BLaER1 treated with 17β-estradiol and CSF1 and Interleukin-3, amounts not matched to agents 10 nM and 100 nM (cell line): ENCODE measurements around the gene CCDC152.
"Not testable (repeated sequence)": the region's sequence is repeated elsewhere in the genome, so short reads cannot be mapped to it uniquely, and the experiment has no call there.

ENCODE experiments used
- H3K27ac ChIP-seq, 11 experiments: shearing (Covaris generic); formaldehyde crosslinking; 2 replicates each; pipeline ENCODE4 v1.8.1; 2022
- H3K27me3 ChIP-seq, 11 experiments: shearing (Covaris generic); formaldehyde crosslinking; 2 replicates each; pipeline ENCODE4 v1.8.1; 2022
- H3K36me3 ChIP-seq, 11 experiments: shearing (Covaris generic); formaldehyde crosslinking; 2 replicates each; pipeline ENCODE4 v1.8.1; 2022
- H3K4me1 ChIP-seq, 10 experiments: shearing (Covaris generic); formaldehyde crosslinking; 2 replicates each; pipeline ENCODE4 v1.8.1; 2022
- H3K4me2 ChIP-seq, 11 experiments: shearing (Covaris generic); formaldehyde crosslinking; 2 replicates each; pipeline ENCODE4 v1.8.1; 2022
- H3K4me3 ChIP-seq, 10 experiments: shearing (Covaris generic); formaldehyde crosslinking; 2 replicates each; pipeline ENCODE4 v1.8.1; 2022
- H3K9ac ChIP-seq, 11 experiments: shearing (Covaris generic); formaldehyde crosslinking; 2 replicates each; pipeline ENCODE4 v1.8.1; 2022
- H3K9me3 ChIP-seq, 11 experiments: shearing (Covaris generic); formaldehyde crosslinking; replicated peaks in 1 of 11; 2 replicates each; pipeline ENCODE4 v1.8.1; 2022
- H4K20me1 ChIP-seq, 11 experiments: shearing (Covaris generic); formaldehyde crosslinking; 2 replicates each; pipeline ENCODE4 v1.8.1; 2022
- Cebpa-rat ChIP-seq, 11 experiments: shearing (Covaris generic); IDR thresholded peaks; 2 replicates each; pipeline ENCODE4 v1.8.1; 2022

Gene CCDC152, protein sequence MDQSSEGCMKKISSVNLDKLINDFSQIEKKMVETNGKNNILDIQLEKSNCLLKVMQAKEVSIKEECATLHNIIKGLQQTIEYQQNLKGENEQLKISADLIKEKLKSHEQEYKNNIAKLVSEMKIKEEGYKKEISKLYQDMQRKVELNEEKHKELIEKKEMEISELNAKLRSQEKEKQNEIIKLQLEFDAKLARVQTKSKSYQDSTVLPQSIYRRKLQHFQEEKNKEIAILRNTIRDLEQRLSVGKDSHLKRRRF

DNA sequence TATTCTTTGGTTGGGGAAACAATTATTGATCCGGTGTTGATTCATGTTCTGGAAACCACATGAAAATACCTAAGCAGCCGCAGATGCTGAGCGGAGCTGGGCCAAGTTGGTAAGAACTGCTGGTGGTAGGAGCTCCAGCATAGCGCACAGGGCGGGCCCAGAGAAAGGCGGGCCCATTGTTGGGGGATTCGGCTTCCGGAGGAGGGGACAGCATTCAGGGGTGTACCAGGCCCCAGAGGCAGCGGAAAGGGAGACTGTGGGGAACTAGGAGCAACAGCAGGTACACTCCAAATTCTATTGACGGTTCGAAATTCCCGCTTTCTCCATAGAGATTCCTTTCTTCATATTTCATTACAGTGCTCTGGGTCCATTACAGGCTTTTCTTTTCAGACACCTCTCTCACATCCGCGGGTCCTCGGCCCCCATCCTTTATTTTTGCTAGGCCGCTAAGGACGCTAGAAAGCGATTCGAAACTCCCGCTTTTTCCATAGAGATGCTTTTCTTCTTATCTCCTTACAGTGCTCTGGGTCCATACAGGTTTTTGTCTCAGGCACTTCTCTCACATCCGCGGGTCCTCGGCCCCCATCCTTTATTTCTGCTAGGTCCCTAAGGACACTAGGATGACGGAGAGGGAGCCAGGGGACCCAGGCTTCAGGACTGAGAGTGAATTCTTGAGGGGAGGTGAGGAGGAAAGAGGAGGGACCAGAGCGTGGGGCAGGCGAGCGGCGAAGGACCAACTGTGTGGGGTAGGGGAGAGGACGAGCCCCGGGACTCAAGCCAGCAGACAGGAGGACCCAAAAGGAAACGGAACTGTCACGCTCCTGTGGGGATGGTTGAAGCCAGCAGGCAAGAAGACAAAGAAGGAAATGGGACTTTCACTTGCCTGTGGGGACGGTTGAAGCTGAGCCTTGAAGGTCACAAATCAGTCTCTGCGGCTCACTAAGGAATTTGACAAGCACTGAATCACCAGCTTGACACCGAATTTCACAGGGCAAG, at the start of gene CCDC152:
TSS of gene CCDC152 (plus strand) at position 213 of the 996 bp plus-strand sequence. CDS start 2,304 bp downstream, outside the sequence.
- Histone ChIP-seq H3K9ac (no peak within 1 kb of the TSS; a peak in 1 of 22 replicates), H3K4me1 (peaks cover 7 to 21% (median 10%) of the 10 kb centered on the region in 10 experiments), H3K27ac (peak within 1 kb of the TSS in 4 of 11 experiments; percentile 11 to 56 (median 32); a peak in 3 of 22 replicates), H4K20me1 (no peaks in the 10 kb centered on the region), H3K27me3 (no peaks in the 10 kb centered on the region), H3K9me3 (peaks cover 0 to 7% (median 0%) of the 10 kb centered on the region in 11 experiments; a peak in 6 of 22 replicates), H3K4me2 (peak within 1 kb of the TSS; percentile 36 to 73 (median 57)), H3K36me3 (no peaks in the 10 kb centered on the region), H3K4me3 (peak within 1 kb of the TSS in 3 of 10 experiments; percentile 13 to 30 (median 21); a peak in 2 of 20 replicates)
- no peak for TF ChIP-seq Cebpa-rat (IDR thresholded peaks at IDR 0.05)

DNA sequence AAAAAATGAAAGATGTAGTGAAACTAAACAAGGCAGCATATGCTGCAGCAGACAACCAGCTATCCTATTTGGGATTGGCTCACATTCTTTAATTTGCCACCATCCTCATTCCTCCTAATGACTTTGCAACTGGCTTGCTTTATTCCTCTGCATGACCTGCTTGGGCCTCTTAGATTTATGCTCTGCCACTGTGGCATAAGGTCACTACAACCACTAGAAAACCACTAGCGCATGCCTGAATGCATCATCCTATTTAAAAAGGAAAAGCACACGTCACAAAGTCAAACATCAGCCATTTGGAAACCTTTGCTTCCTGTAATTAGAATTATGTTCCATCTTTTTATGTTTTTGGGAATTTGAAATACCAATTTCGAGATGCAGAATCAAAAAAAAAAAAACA, 40.8 kb upstream of the CCDC152 start:
- H3K4me3 ChIP-seq, result peak overlapping the region in 1 of 10 experiments; percentile 20; a peak in 2 of 20 replicates
- peak overlapping the region; percentile 50 to 87 (median 71) for H3K4me2 ChIP-seq
- H3K9ac ChIP-seq, result peak overlapping the region in 1 of 11 experiments; percentile 4; a peak in 1 of 22 replicates
- H3K4me1 ChIP-seq, result peaks cover 38 to 56% (median 44%) of the 10 kb centered on the region in 10 experiments
- H3K36me3 ChIP-seq, result no peaks in the 10 kb centered on the region
- no peaks in the 10 kb centered on the region for H3K27me3 ChIP-seq
- H3K9me3 ChIP-seq, result peaks cover 0 to 6% (median 0%) of the 10 kb centered on the region in 11 experiments; a peak in 2 of 22 replicates
- peak overlapping the region in 1 of 11 experiments; percentile 27; a peak in 2 of 22 replicates for H3K27ac ChIP-seq
- H4K20me1 ChIP-seq, result no peaks in the 10 kb centered on the region
- TF ChIP-seq Cebpa-rat (IDR thresholded peaks at IDR 0.05), result no peak

DNA sequence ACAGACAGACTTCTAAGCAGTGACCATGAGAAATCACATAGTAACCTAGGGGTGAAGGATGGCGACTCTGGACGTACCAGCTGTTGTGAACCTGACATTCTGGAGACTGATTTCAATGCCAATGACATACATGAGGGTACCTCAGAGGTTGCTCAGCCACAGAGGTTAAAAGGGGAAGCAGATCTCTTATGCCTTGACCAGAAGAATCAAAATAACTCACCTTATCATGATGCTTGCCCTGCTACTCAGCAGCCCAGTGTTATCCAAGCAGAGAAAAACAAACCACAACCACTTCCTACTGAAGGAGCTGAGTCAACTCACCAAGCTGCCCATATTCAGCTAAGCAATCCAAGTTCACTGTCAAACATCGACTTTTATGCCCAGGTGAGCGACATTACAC, 38.0 kb upstream of the CCDC152 start:
- H3K36me3 ChIP-seq, result no peaks in the 10 kb centered on the region
- H3K9ac ChIP-seq, result peak overlapping the region in 2 of 11 experiments; percentile 0 to 17; a peak in 1 of 22 replicates
- no peaks in the 10 kb centered on the region for H3K27me3 ChIP-seq
- H3K9me3 ChIP-seq, result peaks cover 0 to 6% (median 0%) of the 10 kb centered on the region in 11 experiments; a peak in 2 of 22 replicates
- no peaks in the 10 kb centered on the region for H4K20me1 ChIP-seq
- no peak overlapping the region; a peak in 1 of 20 replicates for H3K4me3 ChIP-seq
- peaks cover 38 to 63% (median 56%) of the 10 kb centered on the region in 10 experiments for H3K4me1 ChIP-seq
- peak overlapping the region in 7 of 11 experiments; percentile 17 to 68 (median 41); a peak in 12 of 22 replicates for H3K27ac ChIP-seq
- TF ChIP-seq Cebpa-rat (IDR thresholded peaks at IDR 0.05), result no peak
- peak overlapping the region; percentile 60 to 86 (median 76) for H3K4me2 ChIP-seq

DNA sequence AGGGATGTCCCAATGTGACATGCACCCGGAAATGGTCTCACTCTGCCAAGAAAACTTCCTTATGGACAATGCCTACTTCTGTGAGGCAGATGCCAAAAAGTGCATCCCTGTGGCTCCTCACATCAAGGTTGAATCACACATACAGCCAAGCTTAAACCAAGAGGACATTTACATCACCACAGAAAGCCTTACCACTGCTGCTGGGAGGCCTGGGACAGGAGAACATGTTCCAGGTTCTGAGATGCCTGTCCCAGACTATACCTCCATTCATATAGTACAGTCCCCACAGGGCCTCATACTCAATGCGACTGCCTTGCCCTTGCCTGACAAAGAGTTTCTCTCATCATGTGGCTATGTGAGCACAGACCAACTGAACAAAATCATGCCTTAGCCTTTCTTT, 37.6 kb upstream of the CCDC152 start:
- peak overlapping the region in 7 of 11 experiments; percentile 6 to 68 (median 41); a peak in 12 of 22 replicates for H3K27ac ChIP-seq
- H3K9ac ChIP-seq, result peak overlapping the region in 2 of 11 experiments; percentile 0 to 17; a peak in 3 of 22 replicates
- H3K36me3 ChIP-seq, result no peaks in the 10 kb centered on the region
- H3K27me3 ChIP-seq, result no peaks in the 10 kb centered on the region
- TF ChIP-seq Cebpa-rat (IDR thresholded peaks at IDR 0.05), result no peak
- peaks cover 0 to 2% (median 0%) of the 10 kb centered on the region in 11 experiments; a peak in 1 of 22 replicates for H3K9me3 ChIP-seq
- peak overlapping the region; percentile 60 to 86 (median 76) for H3K4me2 ChIP-seq
- H4K20me1 ChIP-seq, result no peaks in the 10 kb centered on the region
- no peak overlapping the region; a peak in 1 of 20 replicates for H3K4me3 ChIP-seq
- peaks cover 38 to 63% (median 56%) of the 10 kb centered on the region in 10 experiments for H3K4me1 ChIP-seq

DNA sequence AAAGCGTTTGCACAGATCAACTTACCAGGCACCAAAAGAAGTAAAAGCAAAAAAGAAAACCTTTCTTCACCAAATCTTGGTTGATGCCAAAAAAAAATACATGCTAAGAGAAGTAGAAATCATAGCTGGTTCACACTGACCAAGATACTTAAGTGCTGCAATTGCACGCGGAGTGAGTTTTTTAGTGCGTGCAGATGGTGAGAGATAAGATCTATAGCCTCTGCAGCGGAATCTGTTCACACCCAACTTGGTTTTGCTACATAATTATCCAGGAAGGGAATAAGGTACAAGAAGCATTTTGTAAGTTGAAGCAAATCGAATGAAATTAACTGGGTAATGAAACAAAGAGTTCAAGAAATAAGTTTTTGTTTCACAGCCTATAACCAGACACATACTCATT, 36.4 kb upstream of the CCDC152 start:
- Histone ChIP-seq H3K9ac (no peak overlapping the region), H3K27me3 (no peaks in the 10 kb centered on the region), H3K4me1 (peaks cover 35 to 59% (median 52%) of the 10 kb centered on the region in 10 experiments)

DNA sequence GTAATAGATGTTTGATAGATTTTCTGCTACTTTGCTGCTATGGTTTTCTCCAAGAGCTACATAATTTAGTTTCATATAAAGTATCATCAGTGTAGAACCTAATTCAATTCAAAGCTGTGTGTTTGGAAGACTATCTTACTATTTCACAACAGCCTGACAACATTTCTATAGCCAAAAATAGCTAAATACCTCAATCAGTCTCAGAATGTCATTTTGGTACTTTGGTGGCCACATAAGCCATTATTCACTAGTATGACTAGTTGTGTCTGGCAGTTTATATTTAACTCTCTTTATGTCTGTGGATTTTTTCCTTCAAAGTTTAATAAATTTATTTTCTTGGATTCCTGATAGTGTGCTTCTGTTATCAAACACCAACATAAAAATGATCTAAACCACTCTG, 35.1 kb upstream of the CCDC152 start:
- Histone ChIP-seq H3K9me3 (no peaks in the 10 kb centered on the region), H3K4me2 (peak overlapping the region in 5 of 11 experiments; percentile 42 to 86 (median 77); a peak in 9 of 22 replicates), H3K4me3 (no peak overlapping the region), H3K4me1 (peaks cover 23 to 48% (median 40%) of the 10 kb centered on the region in 10 experiments), H3K27me3 (no peaks in the 10 kb centered on the region), H3K9ac (no peak overlapping the region), H4K20me1 (no peaks in the 10 kb centered on the region), H3K36me3 (no peaks in the 10 kb centered on the region), H3K27ac (peak overlapping the region in 5 of 11 experiments; percentile 24 to 70 (median 58); a peak in 7 of 22 replicates)
- TF ChIP-seq Cebpa-rat (IDR thresholded peaks at IDR 0.05), result no peak

More for the DNA sequence above, 36.4 kb upstream of the CCDC152 start:
- H3K4me3 ChIP-seq, result no peak overlapping the region; a peak in 1 of 20 replicates
- no peaks in the 10 kb centered on the region for H4K20me1 ChIP-seq
- peak overlapping the region in 6 of 11 experiments; percentile 24 to 70 (median 48); a peak in 10 of 22 replicates for H3K27ac ChIP-seq
- no peak for TF ChIP-seq Cebpa-rat (IDR thresholded peaks at IDR 0.05)
- H3K4me2 ChIP-seq, result peak overlapping the region in 6 of 11 experiments; percentile 42 to 86 (median 66); a peak in 12 of 22 replicates
- H3K36me3 ChIP-seq, result no peaks in the 10 kb centered on the region
- H3K9me3 ChIP-seq, result no peaks in the 10 kb centered on the region

DNA sequence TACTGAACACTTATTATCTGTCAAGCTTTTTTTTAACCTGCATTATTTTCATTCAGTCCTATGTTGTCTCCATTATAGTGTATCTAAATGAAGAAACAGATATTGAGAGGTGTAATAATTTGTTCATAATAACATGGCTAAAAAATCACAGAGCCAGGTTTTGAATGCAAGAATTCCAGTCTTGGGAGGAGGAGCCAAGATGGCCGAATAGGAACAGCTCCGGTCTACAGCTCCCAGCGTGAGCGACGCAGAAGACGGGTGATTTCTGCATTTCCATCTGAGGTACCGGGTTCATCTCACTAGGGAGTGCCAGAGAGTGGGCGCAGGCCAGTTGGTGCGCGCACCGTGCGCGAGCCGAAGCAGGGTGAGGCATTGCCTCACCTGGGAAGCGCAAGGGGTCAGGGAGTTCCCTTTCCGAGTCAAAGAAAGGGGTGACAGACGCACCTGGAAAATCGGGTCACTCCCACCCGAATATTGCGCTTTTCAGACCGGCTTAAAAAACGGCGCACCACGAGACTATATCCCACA, 22.0 kb upstream of the CCDC152 start:
- not testable (repeated sequence) for H3K9ac ChIP-seq, H3K4me1 ChIP-seq, H3K4me2 ChIP-seq, H3K27ac ChIP-seq, H4K20me1 ChIP-seq, H3K4me3 ChIP-seq, H3K9me3 ChIP-seq, H3K27me3 ChIP-seq, H3K36me3 ChIP-seq

DNA sequence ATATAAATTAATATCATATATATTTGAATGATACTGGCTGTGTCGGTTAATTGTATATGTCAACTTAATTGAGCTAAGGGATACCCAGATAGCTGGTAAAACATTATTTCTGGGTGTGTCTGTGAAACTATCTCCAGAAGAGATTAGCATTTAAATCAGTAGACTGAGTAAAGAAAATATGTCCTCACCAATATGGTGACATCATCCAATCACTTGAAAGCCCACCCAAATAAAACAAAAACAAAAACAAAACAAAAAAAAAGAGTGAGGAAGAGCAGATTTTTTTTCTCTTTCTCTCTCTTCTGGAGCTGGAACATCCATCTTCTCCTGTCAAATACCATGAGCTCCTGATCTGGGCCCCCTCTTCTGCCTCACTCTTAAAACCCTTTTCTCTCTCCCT, 15.7 kb upstream of the CCDC152 start:
- no peaks in the 10 kb centered on the region for H3K4me1 ChIP-seq
- H3K36me3 ChIP-seq, result no peaks in the 10 kb centered on the region
- H3K9ac ChIP-seq, result no peak overlapping the region
- H3K4me2 ChIP-seq, result no peak overlapping the region
- no peaks in the 10 kb centered on the region for H3K27me3 ChIP-seq
- no peak overlapping the region for H3K4me3 ChIP-seq
- peaks cover 0 to 4% (median 0%) of the 10 kb centered on the region in 11 experiments; a peak in 1 of 22 replicates for H3K9me3 ChIP-seq
- no peak overlapping the region for H3K27ac ChIP-seq
- H4K20me1 ChIP-seq, result no peaks in the 10 kb centered on the region
- TF ChIP-seq Cebpa-rat (IDR thresholded peaks at IDR 0.05), result no peak
